GM12864 (cell line): ENCODE results near the gene KRTCAP2.
"Not testable (repeated sequence)": the region's sequence is repeated elsewhere in the genome, so short reads cannot be mapped to it uniquely, and the experiment has no call there.

Experiments
- DNase-seq: peaks from one replicate; pipeline ENCODE4 v3.0.0-alpha.2; 2011; ENCODE audit warnings: low read depth
- H3K4me3 ChIP-seq: 2 replicates; pipeline ENCODE4 v1.5.1; 2011; ENCODE audit warnings: mild to moderate bottlenecking, low read depth, low read length, control low read depth
- TF ChIP-seq, protein P1 (sequence below): IDR thresholded peaks from 2 replicates; pipeline ENCODE4 v1.5.1; 2011; ENCODE audit warnings: low read depth, mild to moderate bottlenecking, moderate library complexity, low read length, control low read depth, inconsistent platforms; ENCODE audit errors: missing control alignments

KRTCAP2 gene

DNA sequence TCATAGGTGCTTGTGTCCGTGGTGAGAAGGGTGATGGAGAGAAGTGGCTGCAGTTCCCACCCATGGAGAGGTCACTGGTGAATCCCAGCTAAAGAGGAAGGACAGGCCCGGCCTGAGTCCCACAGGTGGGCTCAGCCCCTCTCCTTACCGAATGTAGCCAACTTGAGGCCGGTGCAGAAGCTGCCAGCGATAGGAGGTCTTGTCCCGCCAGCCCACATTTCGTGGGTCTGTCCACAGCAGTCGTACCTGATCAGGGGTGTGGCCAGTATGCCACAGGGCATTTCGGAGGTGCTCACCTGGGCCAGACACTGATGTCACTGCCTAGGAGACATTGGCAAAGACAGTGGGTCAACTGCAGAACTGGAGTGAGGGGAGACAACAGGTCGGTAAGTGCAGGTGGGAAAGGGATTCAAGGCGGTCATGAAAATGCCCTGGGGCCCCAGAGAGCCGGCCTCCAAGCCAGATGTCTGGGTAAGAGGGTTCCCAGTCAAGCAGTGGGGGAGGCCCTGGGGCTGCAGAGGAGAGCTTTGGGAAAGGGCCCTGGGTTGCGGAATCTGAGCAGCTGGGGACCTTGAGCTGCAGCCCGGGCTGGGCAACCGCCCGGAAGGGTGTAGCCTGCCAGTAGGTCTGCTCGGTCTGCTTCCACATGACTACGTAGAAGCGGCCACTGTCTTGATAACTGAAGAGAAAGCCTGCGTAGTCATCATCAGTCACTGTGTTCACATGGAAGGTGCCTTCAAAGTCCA is 24.0 kb upstream of the KRTCAP2 start:
- TF ChIP-seq, protein P1, sequence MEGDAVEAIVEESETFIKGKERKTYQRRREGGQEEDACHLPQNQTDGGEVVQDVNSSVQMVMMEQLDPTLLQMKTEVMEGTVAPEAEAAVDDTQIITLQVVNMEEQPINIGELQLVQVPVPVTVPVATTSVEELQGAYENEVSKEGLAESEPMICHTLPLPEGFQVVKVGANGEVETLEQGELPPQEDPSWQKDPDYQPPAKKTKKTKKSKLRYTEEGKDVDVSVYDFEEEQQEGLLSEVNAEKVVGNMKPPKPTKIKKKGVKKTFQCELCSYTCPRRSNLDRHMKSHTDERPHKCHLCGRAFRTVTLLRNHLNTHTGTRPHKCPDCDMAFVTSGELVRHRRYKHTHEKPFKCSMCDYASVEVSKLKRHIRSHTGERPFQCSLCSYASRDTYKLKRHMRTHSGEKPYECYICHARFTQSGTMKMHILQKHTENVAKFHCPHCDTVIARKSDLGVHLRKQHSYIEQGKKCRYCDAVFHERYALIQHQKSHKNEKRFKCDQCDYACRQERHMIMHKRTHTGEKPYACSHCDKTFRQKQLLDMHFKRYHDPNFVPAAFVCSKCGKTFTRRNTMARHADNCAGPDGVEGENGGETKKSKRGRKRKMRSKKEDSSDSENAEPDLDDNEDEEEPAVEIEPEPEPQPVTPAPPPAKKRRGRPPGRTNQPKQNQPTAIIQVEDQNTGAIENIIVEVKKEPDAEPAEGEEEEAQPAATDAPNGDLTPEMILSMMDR, result no peak
- H3K4me3 ChIP-seq, result no peak overlapping the region
- no peak for DNase-seq

DNA sequence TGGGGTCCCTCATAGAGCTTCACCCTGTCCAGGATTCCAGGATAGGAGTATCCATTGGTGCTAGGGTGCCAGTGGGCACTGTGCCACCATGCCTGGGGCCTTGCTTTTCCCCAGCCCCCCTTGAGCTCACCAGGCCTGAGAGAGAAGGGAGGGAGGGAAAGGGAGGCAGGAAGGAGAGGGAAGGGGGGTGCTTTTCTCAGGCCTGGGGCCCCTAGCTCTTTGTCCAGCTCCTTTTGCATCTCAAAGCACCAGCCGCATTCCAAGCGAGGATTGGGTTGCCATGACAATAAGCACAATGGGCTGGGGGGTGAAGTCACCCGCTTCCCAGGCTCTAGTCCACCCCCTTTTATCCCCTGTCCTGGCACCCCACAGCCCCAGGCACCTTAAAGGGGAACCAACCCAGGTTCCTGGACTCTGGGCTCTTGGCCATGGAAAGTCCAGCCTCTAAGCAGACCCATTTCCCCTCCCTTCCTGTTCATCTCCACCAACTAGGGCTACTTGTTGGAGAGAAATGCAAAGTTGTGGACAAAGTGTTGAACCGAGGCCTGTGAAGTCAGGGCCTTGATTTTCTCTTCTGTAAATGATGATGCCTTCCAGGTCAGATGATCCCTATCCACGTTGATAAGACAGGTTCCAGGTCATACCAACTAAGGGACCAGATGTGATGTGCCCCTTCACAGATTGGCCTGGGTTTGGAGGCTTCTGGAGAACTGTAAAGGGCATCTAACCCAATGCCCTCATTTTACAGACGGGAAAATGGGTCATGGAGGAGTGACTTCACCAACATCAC is 23.2 kb upstream of the KRTCAP2 start:
- H3K4me3 ChIP-seq, result no peak overlapping the region
- no peak for DNase-seq
- TF ChIP-seq, protein P1, result no peak

DNA sequence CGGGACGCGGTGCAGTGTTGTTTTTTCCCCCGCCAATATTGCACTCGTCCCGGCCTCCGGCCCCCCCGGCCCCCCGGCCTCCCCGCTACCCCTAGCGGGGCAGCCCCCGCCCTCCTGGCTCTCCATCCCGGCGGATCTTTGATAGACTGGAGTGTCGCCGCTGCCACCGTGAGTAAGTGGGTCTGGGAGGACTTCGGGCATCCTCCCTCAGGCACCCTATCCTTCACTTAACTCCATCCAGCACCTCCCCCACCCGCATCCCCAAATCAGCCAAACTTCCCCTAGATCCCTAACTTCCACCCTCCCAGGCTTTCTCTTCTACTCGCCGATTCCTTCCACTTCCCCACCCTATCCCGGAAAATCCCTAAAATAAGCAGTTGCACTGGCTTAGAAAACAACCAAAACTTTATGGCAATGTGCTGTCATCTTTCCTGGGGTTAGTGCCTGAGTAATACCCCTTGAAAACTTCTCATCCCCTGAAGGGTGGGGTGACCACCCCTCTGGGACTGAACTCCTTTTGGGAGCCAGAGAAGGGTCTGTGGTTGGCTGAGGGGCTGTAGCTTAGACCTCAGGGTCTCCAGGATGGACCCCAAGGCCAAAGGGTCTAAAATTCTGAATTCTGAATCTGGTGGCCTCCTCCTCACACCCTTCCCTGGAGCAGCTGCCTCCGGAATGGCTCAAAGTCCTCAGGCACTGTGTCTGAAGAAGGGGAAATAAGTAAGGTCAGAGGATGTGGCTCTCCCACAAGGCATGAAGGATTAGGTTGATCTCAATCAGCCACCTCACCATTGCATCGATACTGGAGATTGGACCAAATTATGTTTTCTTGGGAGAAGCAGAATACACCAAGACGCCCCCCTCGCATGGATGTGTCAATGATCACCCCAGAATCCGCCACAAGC is 22.3 kb upstream of the KRTCAP2 start:
- no peak for DNase-seq

DNA sequence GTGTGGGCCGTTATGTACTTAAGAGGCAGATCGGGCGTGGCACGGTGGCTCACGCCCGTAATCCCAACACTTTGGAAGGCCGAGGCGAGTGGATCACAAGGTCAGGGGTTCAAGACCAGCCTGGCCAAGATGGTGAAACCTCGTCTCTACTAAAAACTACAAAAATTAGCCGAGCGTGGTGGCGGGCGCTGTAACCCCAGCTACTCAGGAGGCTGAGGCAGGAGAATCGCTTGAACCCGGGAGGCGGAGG is 20.8 kb upstream of the KRTCAP2 start:
- DNase-seq, result not testable (repeated sequence)
- peak overlapping the region; percentile 53 for H3K4me3 ChIP-seq

More for the DNA sequence above, 22.3 kb upstream of the KRTCAP2 start:
- TF ChIP-seq, protein P1, result no peak
- H3K4me3 ChIP-seq, result no peak overlapping the region; the same call in 1 of the 2 replicates

DNA sequence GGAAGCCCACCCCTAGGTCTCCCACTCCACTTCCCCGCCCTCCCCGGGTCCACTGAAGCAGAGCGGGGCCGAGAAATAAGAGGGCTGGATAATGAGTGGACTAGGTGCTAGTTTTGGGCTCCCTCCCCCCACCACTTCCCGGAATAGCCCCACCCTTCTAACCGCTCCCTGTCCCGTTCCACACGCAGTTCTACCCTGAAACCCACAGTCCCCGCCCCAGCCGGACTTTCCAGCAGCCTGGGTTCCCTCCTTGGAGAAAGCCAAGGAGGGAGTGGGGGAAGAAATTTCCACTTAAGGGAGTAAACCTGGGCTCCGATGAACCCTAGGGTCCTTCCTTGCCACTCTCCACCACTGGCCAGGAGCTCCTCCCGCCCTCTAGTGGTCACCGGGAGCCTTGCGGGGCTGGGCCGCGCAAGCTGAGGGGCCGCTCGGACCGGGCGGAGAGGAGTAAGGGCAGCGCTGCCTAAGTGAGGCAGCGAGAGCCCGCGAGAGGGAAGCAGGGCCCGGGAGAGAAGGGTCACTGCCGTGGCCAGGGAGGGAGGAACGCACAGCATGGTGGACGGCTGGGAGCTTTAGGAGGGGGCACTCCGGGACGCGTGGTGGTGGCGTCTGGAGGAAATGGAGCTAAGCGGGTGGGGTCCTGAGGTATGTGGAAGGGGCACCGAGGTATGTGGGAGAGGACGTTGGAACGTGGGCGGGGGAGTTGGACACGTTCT is 20.3 kb upstream of the KRTCAP2 start:
- no peak for DNase-seq

DNA sequence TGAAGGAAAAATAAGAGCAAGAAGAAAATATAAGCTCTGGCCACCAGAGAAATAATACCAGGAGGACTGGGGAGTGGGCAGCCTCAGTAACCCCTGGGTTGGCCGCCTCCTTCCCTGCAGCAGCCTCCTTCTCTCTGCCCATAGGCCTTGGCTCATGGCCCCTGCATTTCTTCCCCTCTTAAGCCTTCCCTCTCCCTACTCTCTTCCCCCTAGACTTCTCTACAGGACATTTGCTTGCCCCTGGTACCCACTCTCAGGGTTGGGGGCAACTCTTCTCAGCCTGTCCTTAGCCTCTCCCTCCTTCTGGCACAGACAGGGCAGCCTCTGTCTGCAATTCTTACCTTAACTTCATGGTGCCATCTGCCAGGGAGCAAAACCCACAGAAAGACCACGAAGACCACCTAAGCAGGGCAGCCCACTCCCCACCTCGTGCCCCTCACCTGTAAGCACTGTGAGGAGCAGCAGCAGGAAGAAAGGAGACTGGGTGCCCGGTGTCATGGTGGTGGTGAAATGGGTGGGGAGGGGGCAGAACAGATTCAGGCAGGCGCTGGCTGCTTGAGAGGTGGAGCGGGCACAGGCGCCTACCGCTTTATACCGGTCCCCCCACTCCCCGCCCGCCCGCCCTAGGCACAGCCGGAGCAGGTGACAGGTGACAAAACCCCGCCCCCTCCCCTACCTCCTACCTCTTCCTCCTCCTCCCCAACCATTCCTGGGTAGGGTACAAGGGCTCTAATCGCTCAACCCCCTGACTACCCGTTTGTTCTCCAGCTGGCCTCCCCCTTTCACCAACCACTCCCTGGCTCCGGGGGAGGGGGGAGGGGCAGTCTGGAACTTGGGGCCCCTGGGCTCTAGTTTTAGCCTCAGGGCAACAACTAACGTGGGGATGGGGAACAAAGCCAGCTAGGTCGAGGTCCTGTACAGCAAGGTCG is 19.5 kb upstream of the KRTCAP2 start:
- peak overlapping the region; percentile 53 for H3K4me3 ChIP-seq
- TF ChIP-seq, protein P1, result no peak
- DNase-seq, result no peak

More for the DNA sequence above, 20.3 kb upstream of the KRTCAP2 start:
- TF ChIP-seq, protein P1, result peak; percentile 97
- H3K4me3 ChIP-seq, result peak overlapping the region; percentile 53
